Gastrocnemius medialis (tissue), 4 donors: Measurements from ENCODE around the gene CLCA4.

Source experiments
- POLR2A ChIP-seq, 2 donors: fragments of 450-650 bp; IDR thresholded peaks; one replicate each; pipeline ENCODE4 v1.6.1; 2017; ENCODE audit warnings: antibody characterized with exemption in 2 of 2, mild to moderate bottlenecking in 2 of 2, moderate library complexity in 2 of 2
- TF ChIP-seq, protein P1 (sequence below), 5 experiments: fragments of 450-650 bp in 3 of 5; fragments of 200-600 bp in 2 of 5; sonication (generic) in 2 of 5; IDR thresholded peaks in 4 of 5; conservative IDR thresholded peaks in 1 of 5; 1 replicate in 4 of 5; 2 replicates in 1 of 5; pipeline ENCODE4 v1.5.1; 2016 to 2019; ENCODE audit warnings: antibody characterized with exemption in 5 of 5, mild to moderate bottlenecking in 3 of 5, moderate library complexity in 3 of 5

DNA sequence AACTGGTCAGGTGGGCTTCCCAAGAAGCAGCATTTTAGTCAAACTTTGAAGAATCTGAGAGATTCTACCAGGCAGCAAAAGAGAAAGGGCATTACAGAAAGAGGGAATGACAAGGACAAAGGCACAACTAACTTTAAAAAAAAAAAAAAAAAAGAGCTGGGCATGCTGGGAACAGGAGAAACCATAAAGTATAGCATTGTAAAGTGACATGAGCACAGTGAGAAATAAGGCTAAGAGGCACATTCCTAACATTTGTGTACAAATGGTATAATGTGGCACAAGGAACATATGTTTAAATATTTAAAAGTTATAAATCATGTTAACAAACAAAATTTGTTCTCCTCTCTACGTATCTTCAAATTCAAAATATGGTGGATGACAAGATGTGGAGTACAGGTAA is 69.6 kb downstream of the CLCA4 start:
- no peak for TF ChIP-seq POLR2A (IDR thresholded peaks at IDR 0.05)
- TF ChIP-seq, protein P1, sequence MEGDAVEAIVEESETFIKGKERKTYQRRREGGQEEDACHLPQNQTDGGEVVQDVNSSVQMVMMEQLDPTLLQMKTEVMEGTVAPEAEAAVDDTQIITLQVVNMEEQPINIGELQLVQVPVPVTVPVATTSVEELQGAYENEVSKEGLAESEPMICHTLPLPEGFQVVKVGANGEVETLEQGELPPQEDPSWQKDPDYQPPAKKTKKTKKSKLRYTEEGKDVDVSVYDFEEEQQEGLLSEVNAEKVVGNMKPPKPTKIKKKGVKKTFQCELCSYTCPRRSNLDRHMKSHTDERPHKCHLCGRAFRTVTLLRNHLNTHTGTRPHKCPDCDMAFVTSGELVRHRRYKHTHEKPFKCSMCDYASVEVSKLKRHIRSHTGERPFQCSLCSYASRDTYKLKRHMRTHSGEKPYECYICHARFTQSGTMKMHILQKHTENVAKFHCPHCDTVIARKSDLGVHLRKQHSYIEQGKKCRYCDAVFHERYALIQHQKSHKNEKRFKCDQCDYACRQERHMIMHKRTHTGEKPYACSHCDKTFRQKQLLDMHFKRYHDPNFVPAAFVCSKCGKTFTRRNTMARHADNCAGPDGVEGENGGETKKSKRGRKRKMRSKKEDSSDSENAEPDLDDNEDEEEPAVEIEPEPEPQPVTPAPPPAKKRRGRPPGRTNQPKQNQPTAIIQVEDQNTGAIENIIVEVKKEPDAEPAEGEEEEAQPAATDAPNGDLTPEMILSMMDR (IDR thresholded peaks at IDR 0.05 in 4 of 5, conservative IDR thresholded peaks at IDR 0.05 in 1 of 5) = no peak
